ENCODE results near the gene NCF1.
"Not testable (repeated sequence)": the region's sequence is repeated elsewhere in the genome, so short reads cannot be mapped to it uniquely, and the experiment has no call there.

GRCh38 chr7:74766991-74767390 is 6.8 kb upstream of the NCF1 start:
- TF ChIP-seq, protein P1, sequence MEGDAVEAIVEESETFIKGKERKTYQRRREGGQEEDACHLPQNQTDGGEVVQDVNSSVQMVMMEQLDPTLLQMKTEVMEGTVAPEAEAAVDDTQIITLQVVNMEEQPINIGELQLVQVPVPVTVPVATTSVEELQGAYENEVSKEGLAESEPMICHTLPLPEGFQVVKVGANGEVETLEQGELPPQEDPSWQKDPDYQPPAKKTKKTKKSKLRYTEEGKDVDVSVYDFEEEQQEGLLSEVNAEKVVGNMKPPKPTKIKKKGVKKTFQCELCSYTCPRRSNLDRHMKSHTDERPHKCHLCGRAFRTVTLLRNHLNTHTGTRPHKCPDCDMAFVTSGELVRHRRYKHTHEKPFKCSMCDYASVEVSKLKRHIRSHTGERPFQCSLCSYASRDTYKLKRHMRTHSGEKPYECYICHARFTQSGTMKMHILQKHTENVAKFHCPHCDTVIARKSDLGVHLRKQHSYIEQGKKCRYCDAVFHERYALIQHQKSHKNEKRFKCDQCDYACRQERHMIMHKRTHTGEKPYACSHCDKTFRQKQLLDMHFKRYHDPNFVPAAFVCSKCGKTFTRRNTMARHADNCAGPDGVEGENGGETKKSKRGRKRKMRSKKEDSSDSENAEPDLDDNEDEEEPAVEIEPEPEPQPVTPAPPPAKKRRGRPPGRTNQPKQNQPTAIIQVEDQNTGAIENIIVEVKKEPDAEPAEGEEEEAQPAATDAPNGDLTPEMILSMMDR (conservative IDR thresholded peaks at IDR 0.05 in 1 of 2, IDR thresholded peaks at IDR 0.05 in 1 of 2; ENCODE audit: extremely low read depth in 1 of 2, insufficient read depth in 1 of 2, low read depth in 1 of 2, low read length in 2 of 2) = not testable (repeated sequence)
- not testable (repeated sequence) for TF ChIP-seq EZH2 (IDR thresholded peaks at IDR 0.05; ENCODE audit: borderline replicate concordance, low read length)
